Measurements from ENCODE around the gene AMPD2. TPM values are rescaled to one million over a fixed set of nuclear protein-coding genes. Genes with fewer than 3 reads are reported as not detected.
"Not testable (repeated sequence)": the region's sequence is repeated elsewhere in the genome, so short reads cannot be mapped to it uniquely, and the experiment has no call there.

The AMPD2 gene
- polyA plus RNA-seq, 3 donors, result 18.3 to 26.0 (median 19.5) TPM

- WGBS, 3 donors, result 68 to 84% (median 73%) methylated on average over 2 of the region's 2 CpGs
- no peak overlapping the region for H3K27ac ChIP-seq (ENCODE audit: low read depth, low read length)
Observed at GRCh38 chr1:109661391-109661790, 41.8 kb downstream of the AMPD2 start.

GRCh38 chr1:109664671-109665070, 45.0 kb downstream of the AMPD2 start:
- 80 to 94% (median 94%) methylated on average over 1 of the region's 1 CpG for WGBS, 3 donors
- no peak overlapping the region for H3K27ac ChIP-seq (ENCODE audit: low read depth, low read length)

- H3K27ac ChIP-seq (ENCODE audit: low read depth, low read length), result no peak within 1 kb of the TSS
- 8 to 13% (median 12%) methylated on average over 22 of the region's 22 CpGs for WGBS, 3 donors
Observed at GRCh38 chr1:109667452-109668122, 48.0 kb downstream of the AMPD2 start, which contains the start of gene GSTM2. TSS of gene GSTM2 (plus strand) at chr1:109668057. CDS start at chr1:109668116, 59 bp downstream.

- 5 to 9% (median 7%) methylated on average over 25 to 26 of the region's 26 CpGs for WGBS, 3 donors
- no peak overlapping the region for H3K27ac ChIP-seq (ENCODE audit: low read depth, low read length)
Observed at GRCh38 chr1:109668123-109668775, 48.6 kb downstream of the AMPD2 start.

GRCh38 chr1:109669246-109669948, 49.8 kb downstream of the AMPD2 start:
- no peak overlapping the region for H3K27ac ChIP-seq (ENCODE audit: low read depth, low read length)
- 82 to 94% (median 84%) methylated on average over 22 of the region's 22 CpGs for WGBS, 3 donors

- 90 to 97% (median 93%) methylated on average over 4 to 5 of the region's 5 CpGs for WGBS, 3 donors
- not testable (repeated sequence) for H3K27ac ChIP-seq (ENCODE audit: low read depth, low read length)
Observed at GRCh38 chr1:109669949-109670302, 50.3 kb downstream of the AMPD2 start.

- WGBS, 3 donors, result 92 to 94% (median 93%) methylated on average over 5 of the region's 5 CpGs
- H3K27ac ChIP-seq (ENCODE audit: low read depth, low read length), result no peak overlapping the region
Observed at GRCh38 chr1:109671067-109671466, 51.4 kb downstream of the AMPD2 start.

GRCh38 chr1:109673861-109674260, 54.2 kb downstream of the AMPD2 start:
- 78 to 91% (median 88%) methylated on average over 2 of the region's 2 CpGs for WGBS, 3 donors
- not testable (repeated sequence) for H3K27ac ChIP-seq (ENCODE audit: low read depth, low read length)

GRCh38 chr1:109676683-109677381, 57.2 kb downstream of the AMPD2 start:
- not testable (repeated sequence) for H3K27ac ChIP-seq (ENCODE audit: low read depth, low read length)
- 83 to 94% (median 91%) methylated on average over 3 of the region's 3 CpGs for WGBS, 3 donors

- no peak overlapping the region for H3K27ac ChIP-seq (ENCODE audit: low read depth, low read length)
- 71 to 85% (median 74%) methylated on average over 3 of the region's 3 CpGs for WGBS, 3 donors
Observed at GRCh38 chr1:109677459-109677858, 57.8 kb downstream of the AMPD2 start.

GRCh38 chr1:109678637-109679036, 59.0 kb downstream of the AMPD2 start:
- not testable (repeated sequence) for H3K27ac ChIP-seq (ENCODE audit: low read depth, low read length)
- WGBS, 3 donors, result 81 to 90% (median 89%) methylated on average over 2 of the region's 2 CpGs

Other genes starting within 250 kb of the AMPD2 start
- gene SORT1, start 221.9 kb upstream of the AMPD2 start, polyA plus RNA-seq, result 10 to 100 TPM; 13.2 to 47.9 (median 24.6) TPM
- gene PSMA5, start 193.4 kb upstream of the AMPD2 start, polyA plus RNA-seq, result 10 to 100 TPM; 28.5 to 47.2 (median 33.9) TPM
- gene SYPL2, start 153.3 kb upstream of the AMPD2 start, polyA plus RNA-seq, result 1 to 10 TPM; 1.2 to 2.5 (median 2.1) TPM
- 1 to 10 TPM; 2.6 to 4.0 (median 3.2) TPM for gene ATXN7L2, start 135.9 kb upstream of the AMPD2 start, polyA plus RNA-seq
- gene CYB561D1, start 125.7 kb upstream of the AMPD2 start, polyA plus RNA-seq, result 1 to 10 TPM; 4.8 to 9.1 (median 5.0) TPM
- 1 to 10 TPM; 2.1 to 3.8 (median 2.5) TPM for gene AMIGO1, start 110.1 kb upstream of the AMPD2 start, polyA plus RNA-seq
- gene GPR61, start 80.0 kb upstream of the AMPD2 start, polyA plus RNA-seq, result not detected
- gene GNAI3, start 71.2 kb upstream of the AMPD2 start, polyA plus RNA-seq, result 1 to 10 TPM; 2.5 to 4.8 (median 4.1) TPM
- gene GNAT2, start 221 bp upstream of the AMPD2 start, polyA plus RNA-seq, result under 1 TPM in 1 of 3 donors, not detected in 2; 0.07 TPM
- 10 to 100 TPM; 14.5 to 33.8 (median 32.8) TPM for gene GSTM4, start 36.3 kb downstream of the AMPD2 start, polyA plus RNA-seq
- 10 to 100 TPM; 21.4 to 93.2 (median 74.8) TPM for gene GSTM2, start 48.2 kb downstream of the AMPD2 start, polyA plus RNA-seq
- 10 to 100 TPM in 2 of 3 donors, not detected in 1; 35.4 to 94.6 TPM for gene GSTM1, start 68.0 kb downstream of the AMPD2 start, polyA plus RNA-seq
- 10 to 100 TPM in 1 of 3 donors, 1 to 10 TPM in 1, under 1 TPM in 1; 0.84 to 62.9 (median 5.8) TPM for gene GSTM5, start 92.4 kb downstream of the AMPD2 start, polyA plus RNA-seq
- gene GSTM3, start 121.2 kb downstream of the AMPD2 start, polyA plus RNA-seq, result 100 to 1,000 TPM in 1 of 3 donors, 10 to 100 TPM in 2; 38.6 to 215 (median 51.8) TPM
- gene EPS8L3, start 144.1 kb downstream of the AMPD2 start, polyA plus RNA-seq, result 1 to 10 TPM in 1 of 3 donors, under 1 TPM in 2; 0.16 to 2.5 (median 0.90) TPM